ENCODE data around the gene FAU. TPM values are rescaled to one million over a fixed set of nuclear protein-coding genes. Genes with fewer than 3 reads are reported as not detected.

The FAU gene
- total RNA-seq, 1 donor from 2014 or later: 180 TPM

- no peak for DNase-seq
These were observed 14.0 kb downstream of the FAU start for GRCh38 chr11:65107751-65108468.

GRCh38 chr11:65107078-65107477 is 14.9 kb downstream of the FAU start:
- no peak for DNase-seq

- no peak for DNase-seq
These were observed 17.3 kb downstream of the FAU start for GRCh38 chr11:65104628-65105027.

GRCh38 chr11:65103476-65103875 is 18.5 kb downstream of the FAU start:
- DNase-seq: no peak

- no peak for DNase-seq
These were observed 19.5 kb downstream of the FAU start for GRCh38 chr11:65102142-65103095.

GRCh38 chr11:65100674-65101350 is 21.1 kb downstream of the FAU start:
- no peak for DNase-seq

GRCh38 chr11:65096926-65097325 is 25.0 kb downstream of the FAU start:
- DNase-seq: no peak

GRCh38 chr11:65095974-65096806 is 25.7 kb downstream of the FAU start, which contains the start of gene VPS51:
Gene VPS51 (plus strand): TSS chr11:65096214. CDS start chr11:65096251, 37 bp downstream.
- DNase-seq: peak; percentile 75

- no peak for DNase-seq
These were observed 26.5 kb downstream of the FAU start for GRCh38 chr11:65095427-65095826.

GRCh38 chr11:65090628-65091027 is 31.3 kb downstream of the FAU start:
- DNase-seq: no peak

GRCh38 chr11:65089621-65090020 is 32.3 kb downstream of the FAU start:
- DNase-seq: no peak

- DNase-seq: no peak
These were observed 34.1 kb downstream of the FAU start for GRCh38 chr11:65087827-65088226.

- no peak for DNase-seq
These were observed 34.7 kb downstream of the FAU start for GRCh38 chr11:65087216-65087615.

- no peak for DNase-seq
These were observed 35.1 kb downstream of the FAU start for GRCh38 chr11:65086809-65087208.

- DNase-seq: no peak
These were observed 36.5 kb downstream of the FAU start for GRCh38 chr11:65085446-65085845.

- no peak for DNase-seq
These were observed 37.1 kb downstream of the FAU start for GRCh38 chr11:65084598-65085375.

GRCh38 chr11:65083834-65084597 is 37.9 kb downstream of the FAU start, which contains the start of the genes CDCA5 and ZFPL1:
Gene CDCA5 (minus strand): TSS chr11:65084040. CDS start chr11:65083978, 62 bp downstream.
Gene ZFPL1 (plus strand): TSS chr11:65084222. CDS start chr11:65084699, 477 bp downstream.
- DNase-seq: peak; percentile 91

- DNase-seq: no peak
These were observed 38.6 kb downstream of the FAU start for GRCh38 chr11:65083134-65083833.

- DNase-seq: no peak
These were observed 43.1 kb downstream of the FAU start for GRCh38 chr11:65078786-65079342.
